H1 (cell line): ENCODE results near the gene TCHH.

ENCODE experiments used
- CHD2 ChIP-seq: IDR thresholded peaks from 2 replicates; pipeline ENCODE4 v1.6.1; 2012; ENCODE audit warnings: low read length, improper control_type of control experiment
- EZH2 ChIP-seq: fragments of 200-600 bp; sonication (generic); IDR thresholded peaks from 2 replicates; pipeline ENCODE4 v1.7.1; 2012; ENCODE audit warnings: low read depth, mild to moderate bottlenecking, moderate library complexity, low read length, inconsistent platforms; ENCODE audit not compliant: severe bottlenecking
- SIN3A ChIP-seq, 2 experiments: IDR thresholded peaks in 1 of 2; conservative IDR thresholded peaks in 1 of 2; 2 replicates each; pipeline ENCODE4 v1.6.1; 2011 to 2012; ENCODE audit warnings: low read length in 2 of 2, improper control_type of control experiment in 1 of 2, low read depth in 1 of 2, mild to moderate bottlenecking in 1 of 2
- TAF1 ChIP-seq: IDR thresholded peaks from 2 replicates; pipeline ENCODE4 v1.6.1; 2011; ENCODE audit warnings: mild to moderate bottlenecking, low read depth, low read length
- TF ChIP-seq, protein P1 (sequence below), 3 experiments: IDR thresholded peaks; 1 replicate in 2 of 3; 2 replicates in 1 of 3; pipeline versions ENCODE4 v1.5.1 to v1.6.1; 2011; ENCODE audit warnings: low read length in 3 of 3, mild to moderate bottlenecking in 3 of 3, inconsistent platforms in 2 of 3, low read depth in 1 of 3, moderate library complexity in 1 of 3; ENCODE audit not compliant: insufficient read depth in 1 of 3; ENCODE audit errors: control extremely low read depth in 1 of 3

- TF ChIP-seq TAF1, result no peak
- TF ChIP-seq, protein P1, sequence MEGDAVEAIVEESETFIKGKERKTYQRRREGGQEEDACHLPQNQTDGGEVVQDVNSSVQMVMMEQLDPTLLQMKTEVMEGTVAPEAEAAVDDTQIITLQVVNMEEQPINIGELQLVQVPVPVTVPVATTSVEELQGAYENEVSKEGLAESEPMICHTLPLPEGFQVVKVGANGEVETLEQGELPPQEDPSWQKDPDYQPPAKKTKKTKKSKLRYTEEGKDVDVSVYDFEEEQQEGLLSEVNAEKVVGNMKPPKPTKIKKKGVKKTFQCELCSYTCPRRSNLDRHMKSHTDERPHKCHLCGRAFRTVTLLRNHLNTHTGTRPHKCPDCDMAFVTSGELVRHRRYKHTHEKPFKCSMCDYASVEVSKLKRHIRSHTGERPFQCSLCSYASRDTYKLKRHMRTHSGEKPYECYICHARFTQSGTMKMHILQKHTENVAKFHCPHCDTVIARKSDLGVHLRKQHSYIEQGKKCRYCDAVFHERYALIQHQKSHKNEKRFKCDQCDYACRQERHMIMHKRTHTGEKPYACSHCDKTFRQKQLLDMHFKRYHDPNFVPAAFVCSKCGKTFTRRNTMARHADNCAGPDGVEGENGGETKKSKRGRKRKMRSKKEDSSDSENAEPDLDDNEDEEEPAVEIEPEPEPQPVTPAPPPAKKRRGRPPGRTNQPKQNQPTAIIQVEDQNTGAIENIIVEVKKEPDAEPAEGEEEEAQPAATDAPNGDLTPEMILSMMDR (IDR thresholded peaks at IDR 0.05; ENCODE audit: control extremely low read depth in 1 of 3, insufficient read depth in 1 of 3, low read depth in 1 of 3, low read length in 3 of 3), result no peak
- TF ChIP-seq SIN3A (conservative IDR thresholded peaks at IDR 0.05 in 1 of 2, IDR thresholded peaks at IDR 0.05 in 1 of 2; ENCODE audit: low read depth in 1 of 2, low read length in 2 of 2), result no peak
- TF ChIP-seq EZH2, result no peak
- TF ChIP-seq CHD2, result no peak
Observed at GRCh38 chr1:152118915-152119314, 3.7 kb upstream of the TCHH start.
